ENCODE measurements around the gene PALMD.

The PALMD gene

GRCh38 chr1:99638853-99639252 is 7.1 kb upstream of the PALMD start:
- Histone ChIP-seq H3K4me1 (ENCODE audit: control insufficient read depth, insufficient read depth, low read length) (no peaks in the 10 kb centered on the region), H3K9ac (ENCODE audit: low read length) (no peak overlapping the region), H3K27me3 (ENCODE audit: control insufficient read depth, insufficient read depth, low read length) (no peaks in the 10 kb centered on the region), H3K36me3 (ENCODE audit: control insufficient read depth, insufficient read depth, low read length) (no peaks in the 10 kb centered on the region), H3K9me3 (ENCODE audit: control insufficient read depth, low read length) (no peaks in the 10 kb centered on the region), H3K4me3 (ENCODE audit: low read length) (no peak overlapping the region)

- H3K36me3 ChIP-seq (ENCODE audit: control insufficient read depth, insufficient read depth, low read length): no peaks in the 10 kb centered on the region
- H3K4me3 ChIP-seq (ENCODE audit: low read length): no peak overlapping the region
- no peaks in the 10 kb centered on the region for H3K27me3 ChIP-seq (ENCODE audit: control insufficient read depth, insufficient read depth, low read length)
- H3K9ac ChIP-seq (ENCODE audit: low read length): no peak overlapping the region
- no peaks in the 10 kb centered on the region for H3K9me3 ChIP-seq (ENCODE audit: control insufficient read depth, low read length)
- H3K4me1 ChIP-seq (ENCODE audit: control insufficient read depth, insufficient read depth, low read length): no peaks in the 10 kb centered on the region
These were observed 6.5 kb upstream of the PALMD start for GRCh38 chr1:99639408-99639807.

GRCh38 chr1:99639945-99640344 is 6.0 kb upstream of the PALMD start:
- H3K27me3 ChIP-seq (ENCODE audit: control insufficient read depth, insufficient read depth, low read length): no peaks in the 10 kb centered on the region
- no peaks in the 10 kb centered on the region for H3K36me3 ChIP-seq (ENCODE audit: control insufficient read depth, insufficient read depth, low read length)
- no peak overlapping the region for H3K9ac ChIP-seq (ENCODE audit: low read length)
- H3K9me3 ChIP-seq (ENCODE audit: control insufficient read depth, low read length): no peaks in the 10 kb centered on the region
- no peaks in the 10 kb centered on the region for H3K4me1 ChIP-seq (ENCODE audit: control insufficient read depth, insufficient read depth, low read length)
- H3K4me3 ChIP-seq (ENCODE audit: low read length): no peak overlapping the region

GRCh38 chr1:99640672-99641071 is 5.2 kb upstream of the PALMD start:
- H3K4me1 ChIP-seq (ENCODE audit: control insufficient read depth, insufficient read depth, low read length): peaks cover 6% of the 10 kb centered on the region
- H3K9me3 ChIP-seq (ENCODE audit: control insufficient read depth, low read length): no peaks in the 10 kb centered on the region
- H3K36me3 ChIP-seq (ENCODE audit: control insufficient read depth, insufficient read depth, low read length): no peaks in the 10 kb centered on the region
- H3K27me3 ChIP-seq (ENCODE audit: control insufficient read depth, insufficient read depth, low read length): no peaks in the 10 kb centered on the region
- no peak overlapping the region for H3K4me3 ChIP-seq (ENCODE audit: low read length)
- no peak overlapping the region for H3K9ac ChIP-seq (ENCODE audit: low read length)

- no peaks in the 10 kb centered on the region for H3K36me3 ChIP-seq (ENCODE audit: control insufficient read depth, insufficient read depth, low read length)
- H3K4me3 ChIP-seq (ENCODE audit: low read length): no peak overlapping the region
- H3K4me1 ChIP-seq (ENCODE audit: control insufficient read depth, insufficient read depth, low read length): peaks cover 13% of the 10 kb centered on the region
- H3K27me3 ChIP-seq (ENCODE audit: control insufficient read depth, insufficient read depth, low read length): no peaks in the 10 kb centered on the region
- H3K9ac ChIP-seq (ENCODE audit: low read length): no peak overlapping the region
- H3K9me3 ChIP-seq (ENCODE audit: control insufficient read depth, low read length): no peaks in the 10 kb centered on the region
These were observed 4.4 kb upstream of the PALMD start for GRCh38 chr1:99641558-99641957.

- no peaks in the 10 kb centered on the region for H3K9me3 ChIP-seq (ENCODE audit: control insufficient read depth, low read length)
- no peak overlapping the region for H3K4me3 ChIP-seq (ENCODE audit: low read length)
- H3K36me3 ChIP-seq (ENCODE audit: control insufficient read depth, insufficient read depth, low read length): no peaks in the 10 kb centered on the region
- H3K27me3 ChIP-seq (ENCODE audit: control insufficient read depth, insufficient read depth, low read length): no peaks in the 10 kb centered on the region
- H3K9ac ChIP-seq (ENCODE audit: low read length): no peak overlapping the region
- H3K4me1 ChIP-seq (ENCODE audit: control insufficient read depth, insufficient read depth, low read length): peaks cover 13% of the 10 kb centered on the region
These were observed 3.9 kb upstream of the PALMD start for GRCh38 chr1:99642053-99642452.

- no peaks in the 10 kb centered on the region for H3K36me3 ChIP-seq (ENCODE audit: control insufficient read depth, insufficient read depth, low read length)
- no peaks in the 10 kb centered on the region for H3K9me3 ChIP-seq (ENCODE audit: control insufficient read depth, low read length)
- H3K27me3 ChIP-seq (ENCODE audit: control insufficient read depth, insufficient read depth, low read length): no peaks in the 10 kb centered on the region
- H3K9ac ChIP-seq (ENCODE audit: low read length): no peak overlapping the region
- no peak overlapping the region for H3K4me3 ChIP-seq (ENCODE audit: low read length)
- H3K4me1 ChIP-seq (ENCODE audit: control insufficient read depth, insufficient read depth, low read length): peaks cover 13% of the 10 kb centered on the region
These were observed 2.7 kb upstream of the PALMD start for GRCh38 chr1:99643021-99643779.

GRCh38 chr1:99644279-99645004 is 1.5 kb upstream of the PALMD start:
- no peaks in the 10 kb centered on the region for H3K27me3 ChIP-seq (ENCODE audit: control insufficient read depth, insufficient read depth, low read length)
- H3K4me1 ChIP-seq (ENCODE audit: control insufficient read depth, insufficient read depth, low read length): peaks cover 13% of the 10 kb centered on the region
- H3K9ac ChIP-seq (ENCODE audit: low read length): no peak overlapping the region
- no peak overlapping the region for H3K4me3 ChIP-seq (ENCODE audit: low read length)
- H3K9me3 ChIP-seq (ENCODE audit: control insufficient read depth, low read length): no peaks in the 10 kb centered on the region
- no peaks in the 10 kb centered on the region for H3K36me3 ChIP-seq (ENCODE audit: control insufficient read depth, insufficient read depth, low read length)

- Histone ChIP-seq H3K9me3 (ENCODE audit: control insufficient read depth, low read length) (no peaks in the 10 kb centered on the region), H3K4me1 (ENCODE audit: control insufficient read depth, insufficient read depth, low read length) (peaks cover 13% of the 10 kb centered on the region), H3K27me3 (ENCODE audit: control insufficient read depth, insufficient read depth, low read length) (no peaks in the 10 kb centered on the region), H3K9ac (ENCODE audit: low read length) (no peak overlapping the region), H3K4me3 (ENCODE audit: low read length) (no peak overlapping the region), H3K36me3 (ENCODE audit: control insufficient read depth, insufficient read depth, low read length) (no peaks in the 10 kb centered on the region)
These were observed 710 bp upstream of the PALMD start for GRCh38 chr1:99645203-99645602.

GRCh38 chr1:99646868-99647267 is 955 bp downstream of the PALMD start:
- Histone ChIP-seq H3K36me3 (ENCODE audit: control insufficient read depth, insufficient read depth, low read length) (no peaks in the 10 kb centered on the region), H3K27me3 (ENCODE audit: control insufficient read depth, insufficient read depth, low read length) (no peaks in the 10 kb centered on the region), H3K9me3 (ENCODE audit: control insufficient read depth, low read length) (no peaks in the 10 kb centered on the region), H3K4me1 (ENCODE audit: control insufficient read depth, insufficient read depth, low read length) (peaks cover 13% of the 10 kb centered on the region), H3K9ac (ENCODE audit: low read length) (no peak overlapping the region), H3K4me3 (ENCODE audit: low read length) (no peak overlapping the region)

- H3K4me1 ChIP-seq (ENCODE audit: control insufficient read depth, insufficient read depth, low read length): peaks cover 13% of the 10 kb centered on the region
- H3K36me3 ChIP-seq (ENCODE audit: control insufficient read depth, insufficient read depth, low read length): no peaks in the 10 kb centered on the region
- no peak overlapping the region for H3K9ac ChIP-seq (ENCODE audit: low read length)
- no peak overlapping the region for H3K4me3 ChIP-seq (ENCODE audit: low read length)
- H3K9me3 ChIP-seq (ENCODE audit: control insufficient read depth, low read length): no peaks in the 10 kb centered on the region
- H3K27me3 ChIP-seq (ENCODE audit: control insufficient read depth, insufficient read depth, low read length): no peaks in the 10 kb centered on the region
These were observed 1.6 kb downstream of the PALMD start for GRCh38 chr1:99647490-99647889.

GRCh38 chr1:99648107-99648506 is 2.2 kb downstream of the PALMD start:
- H3K4me3 ChIP-seq (ENCODE audit: low read length): no peak overlapping the region
- H3K9ac ChIP-seq (ENCODE audit: low read length): no peak overlapping the region
- peaks cover 13% of the 10 kb centered on the region for H3K4me1 ChIP-seq (ENCODE audit: control insufficient read depth, insufficient read depth, low read length)
- H3K9me3 ChIP-seq (ENCODE audit: control insufficient read depth, low read length): no peaks in the 10 kb centered on the region
- H3K27me3 ChIP-seq (ENCODE audit: control insufficient read depth, insufficient read depth, low read length): no peaks in the 10 kb centered on the region
- no peaks in the 10 kb centered on the region for H3K36me3 ChIP-seq (ENCODE audit: control insufficient read depth, insufficient read depth, low read length)

Data from mucosa of stomach (tissue), 1 donor.